Coronary artery (tissue), 2 donors: ENCODE measurements around the gene HELT.
"Not testable (repeated sequence)": the region's sequence is repeated elsewhere in the genome, so short reads cannot be mapped to it uniquely, and the experiment has no call there.

Experiments
- DNase-seq: peaks from one replicate; pipeline ENCODE4 v3.0.0-alpha.2; 2017; ENCODE audit warnings: low spot score
- H3K27ac ChIP-seq, 2 donors: fragments of 200-600 bp; sonication (generic); one replicate each; pipeline ENCODE4 v1.5.1; 2016 to 2019
- H3K4me3 ChIP-seq: fragments of 200-600 bp; sonication (generic); 2 replicates; pipeline ENCODE4 v1.5.1; 2016; ENCODE audit warnings: mild to moderate bottlenecking, moderate library complexity
- CTCF ChIP-seq: fragments of 200-600 bp; sonication (generic); IDR thresholded peaks from one replicate; pipeline ENCODE4 v1.5.1; 2019; ENCODE audit warnings: antibody characterized with exemption

HELT gene

GRCh38 chr4:185017964-185018772, at the start of gene HELT:
Gene HELT, plus strand, starts transcription at chr4:185018490. Its CDS starts 439 bp downstream, at chr4:185018929.
- no peak for TF ChIP-seq CTCF
- Histone ChIP-seq H3K27ac (no peak within 1 kb of the TSS), H3K4me3 (peak within 1 kb of the TSS; percentile 66)
- no peak for DNase-seq

GRCh38 chr4:184968784-184969201, 49.5 kb upstream of the HELT start:
- no peak for TF ChIP-seq CTCF
- H3K27ac ChIP-seq: no peak overlapping the region
- peak; percentile 56 for DNase-seq
- H3K4me3 ChIP-seq: no peak overlapping the region

DNA sequence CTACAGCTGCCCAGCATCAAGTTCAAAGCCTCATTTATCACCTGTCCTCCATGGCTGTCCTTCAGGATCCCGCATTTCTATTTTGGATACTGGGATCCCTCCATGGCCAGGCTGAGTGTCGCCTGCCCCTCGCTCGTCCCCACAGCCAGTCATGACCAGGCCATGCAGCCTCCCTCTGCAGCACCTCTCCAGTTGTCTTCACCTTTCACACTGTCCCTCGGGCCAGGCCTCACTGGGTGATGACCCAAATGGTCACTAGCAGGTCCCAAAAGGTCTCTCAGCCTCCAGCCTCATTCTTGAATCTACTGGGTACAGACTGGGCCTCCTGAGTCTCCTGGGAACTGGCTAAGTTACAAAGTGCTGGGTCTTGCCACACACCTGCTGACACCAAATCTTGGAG, 48.7 kb upstream of the HELT start:
- no peak for TF ChIP-seq CTCF
- no peak overlapping the region for H3K4me3 ChIP-seq
- peak; percentile 53 for DNase-seq
- no peak overlapping the region for H3K27ac ChIP-seq

DNA sequence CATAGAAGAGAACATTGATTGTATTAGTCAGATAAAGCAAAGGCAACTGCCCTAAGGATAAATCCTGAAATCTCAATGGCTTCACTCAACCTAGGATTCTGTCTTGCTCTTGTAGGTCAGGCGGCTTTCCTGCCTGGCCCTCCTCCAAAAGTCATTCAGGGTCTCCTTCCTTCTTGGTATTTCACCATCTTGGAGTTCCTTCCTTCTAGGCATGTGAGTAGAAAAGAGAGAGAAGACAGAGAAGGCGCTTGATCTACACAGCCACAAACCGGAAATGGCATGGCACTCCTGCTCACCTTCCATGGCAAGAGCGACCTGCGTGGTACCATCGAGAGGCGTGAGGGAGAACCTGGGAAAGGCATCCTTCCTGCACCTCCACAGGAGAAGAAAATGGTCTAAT, 45.3 kb upstream of the HELT start:
- DNase-seq: no peak
- no peak overlapping the region for H3K27ac ChIP-seq
- no peak for TF ChIP-seq CTCF
- no peak overlapping the region for H3K4me3 ChIP-seq

- not testable (repeated sequence) for H3K4me3 ChIP-seq, H3K27ac ChIP-seq
Measured at GRCh38 chr4:184976348-184976747, 41.9 kb upstream of the HELT start.

GRCh38 chr4:184977747-184978146, 40.5 kb upstream of the HELT start:
- no peak for DNase-seq
- TF ChIP-seq CTCF: no peak
- Histone ChIP-seq H3K27ac (no peak overlapping the region), H3K4me3 (no peak overlapping the region)

More at GRCh38 chr4:184976348-184976747, 41.9 kb upstream of the HELT start:
- DNase-seq: not testable (repeated sequence)

- no peak for DNase-seq
- no peak for TF ChIP-seq CTCF
Measured at GRCh38 chr4:184978211-184978610, 40.1 kb upstream of the HELT start.

More at GRCh38 chr4:184978211-184978610, 40.1 kb upstream of the HELT start:
- Histone ChIP-seq H3K27ac (no peak overlapping the region), H3K4me3 (no peak overlapping the region)
